ENCODE measurements around the gene FAT4.

- TF ChIP-seq CTCF (IDR thresholded peaks at IDR 0.05) (no peak), ZFX (IDR thresholded peaks at IDR 0.05; ENCODE audit: borderline replicate concordance) (no peak)
Observed at GRCh38 chr4:125276811-125277210, 37.9 kb upstream of the FAT4 start.
